Karpas-422 (cell line): Measurements from ENCODE around the gene BPIFB2. TPM values are rescaled to one million over a fixed set of nuclear protein-coding genes. Genes with fewer than 3 reads are reported as not detected.

ENCODE experiments used
- DNase-seq: peaks from one replicate; pipeline ENCODE4 v3.0.0-alpha.2; 2015
- H2AFZ ChIP-seq: fragments of 200-600 bp; sonication (generic); 2 replicates; pipeline ENCODE4 v1.6.1; 2014; ENCODE audit warnings: antibody characterized with exemption, low read length, mixed read lengths
- H3K27ac ChIP-seq: fragments of 200-600 bp; sonication (generic); 2 replicates; pipeline ENCODE4 v1.5.1; 2014; ENCODE audit warnings: mild to moderate bottlenecking, low read length, moderate library complexity
- H3K27me3 ChIP-seq: fragments of 200-600 bp; sonication (generic); 2 replicates; pipeline ENCODE4 v1.6.1; 2014; ENCODE audit warnings: low read length, mixed read lengths
- H3K36me3 ChIP-seq: fragments of 200-600 bp; sonication (generic); 2 replicates; pipeline ENCODE4 v1.6.1; 2014; ENCODE audit warnings: low read length, mixed read lengths; ENCODE audit not compliant: insufficient read depth
- H3K4me1 ChIP-seq: fragments of 200-600 bp; sonication (generic); 2 replicates; pipeline ENCODE4 v1.6.1; 2014; ENCODE audit warnings: mild to moderate bottlenecking, low read length, mixed read lengths
- H3K4me2 ChIP-seq: fragments of 200-600 bp; sonication (generic); 2 replicates; pipeline ENCODE4 v1.6.1; 2014; ENCODE audit warnings: low read length, low read depth, mild to moderate bottlenecking; ENCODE audit not compliant: poor library complexity, severe bottlenecking
- H3K4me3 ChIP-seq: fragments of 200-600 bp; sonication (generic); 2 replicates; pipeline ENCODE4 v1.5.1; 2014; ENCODE audit warnings: mild to moderate bottlenecking, antibody characterized with exemption, low read length, mixed read lengths
- H3K79me2 ChIP-seq: fragments of 200-600 bp; sonication (generic); 2 replicates; pipeline ENCODE4 v1.6.1; 2014; ENCODE audit warnings: mild to moderate bottlenecking, low read length, mixed read lengths
- H3K9ac ChIP-seq: fragments of 200-600 bp; sonication (generic); 2 replicates; pipeline ENCODE4 v1.6.0; 2014; ENCODE audit warnings: low read length
- H3K9me2 ChIP-seq: fragments of 200-600 bp; sonication (generic), shearing (Covaris generic); replicated peaks from 2 replicates; pipeline ENCODE4 v1.6.0; 2014; ENCODE audit warnings: mild to moderate bottlenecking, low read length, moderate library complexity; ENCODE audit not compliant: insufficient read depth
- H3K9me3 ChIP-seq: fragments of 300-700, 200-600 bp; sonication (generic); 2 replicates; pipeline ENCODE4 v1.6.1; 2014; ENCODE audit warnings: low read length, mixed read lengths
- H4K20me1 ChIP-seq: fragments of 200-600 bp; sonication (generic); 2 replicates; pipeline ENCODE4 v1.6.1; 2014; ENCODE audit warnings: mild to moderate bottlenecking, antibody characterized with exemption, low read length, low read depth; ENCODE audit not compliant: insufficient read depth
- total RNA-seq: library from RNA; depleted of rRNA; stranded (reverse); fragments of >200 nt; shearing (Covaris generic); gene quantifications from 2 replicates; pipeline ENCODE4 v1.2.3, GENCODE V29; 2014; ENCODE audit warnings: low replicate concordance; rRNA removed

Gene BPIFB2
- total RNA-seq, 1 experiment from 2014 or later = not detected

DNA sequence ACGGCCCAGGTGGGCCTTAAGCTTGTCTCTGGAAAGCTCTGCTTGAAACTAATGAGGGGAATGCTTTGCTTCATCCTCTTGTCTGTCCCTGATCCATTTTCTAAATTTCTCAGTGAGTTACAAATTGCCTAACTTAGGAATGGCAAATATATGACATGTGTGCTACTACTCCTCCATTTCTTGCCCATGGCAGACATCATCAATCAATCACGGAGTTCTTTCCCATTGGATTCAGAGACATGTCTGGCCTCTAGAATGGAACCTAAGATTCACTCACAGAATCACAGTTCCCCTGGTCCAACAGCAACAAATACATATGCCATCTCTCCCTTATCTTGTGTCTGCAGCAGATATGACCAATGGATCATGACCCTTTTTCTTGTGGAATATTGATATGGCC is 65.3 kb downstream of the BPIFB2 start:
- no peak overlapping the region for H2AFZ ChIP-seq
- no peaks in the 10 kb centered on the region for H3K9me2 ChIP-seq
- H3K27ac ChIP-seq = no peak overlapping the region
- no peak overlapping the region for H3K4me2 ChIP-seq
- H3K4me1 ChIP-seq = no peaks in the 10 kb centered on the region
- H3K9me3 ChIP-seq = no peaks in the 10 kb centered on the region
- DNase-seq = no peak
- no peak overlapping the region for H3K4me3 ChIP-seq
- H3K9ac ChIP-seq = no peak overlapping the region
- H3K27me3 ChIP-seq = no peaks in the 10 kb centered on the region
- no peaks in the 10 kb centered on the region for H3K36me3 ChIP-seq
- H4K20me1 ChIP-seq = 0 out of 2 replicates have a peak, but pooled peaks cover 5% of the 10 kb centered on the region
- H3K79me2 ChIP-seq = no peaks in the 10 kb centered on the region

Other genes with a start within 250 kb of the BPIFB2 start
- 0.63 and 1.0 TPM in 2 replicates for gene DNMT3B, start 245.3 kb upstream of the BPIFB2 start, total RNA-seq
- gene MAPRE1, start 187.8 kb upstream of the BPIFB2 start, total RNA-seq = 57.3 and 94.8 TPM in 2 replicates
- gene EFCAB8, start 148.8 kb upstream of the BPIFB2 start, total RNA-seq = 0.25 and 1.2 TPM in 2 replicates
- gene SUN5, start 3.3 kb upstream of the BPIFB2 start, total RNA-seq = not detected in 2 replicates
- not detected in 2 replicates for gene BPIFB6, start 23.9 kb downstream of the BPIFB2 start, total RNA-seq
- gene BPIFB3, start 46.2 kb downstream of the BPIFB2 start, total RNA-seq = not detected in 2 replicates
- not detected in 2 replicates for gene BPIFB4, start 71.9 kb downstream of the BPIFB2 start, total RNA-seq
- not detected in 2 replicates for gene BPIFA2, start 160.5 kb downstream of the BPIFB2 start, total RNA-seq
- not detected in 2 replicates for gene BPIFA3, start 209.6 kb downstream of the BPIFB2 start, total RNA-seq
- not detected in 2 replicates for gene BPIFA1, start 228.3 kb downstream of the BPIFB2 start, total RNA-seq